GM21737 (cell line): ENCODE data around the gene NHEJ1.
A peak's percentile ranks its signal among the peaks of the same experiment; 100 is the strongest.

Source experiments
- ATAC-seq: cut with Tn5 transposase; IDR thresholded peaks from one replicate; pipeline ENCODE4 v1.9.1; 2021; ENCODE audit warnings: mild to moderate bottlenecking, moderate library complexity; ENCODE audit not compliant: unreplicated experiment

Gene NHEJ1

DNA sequence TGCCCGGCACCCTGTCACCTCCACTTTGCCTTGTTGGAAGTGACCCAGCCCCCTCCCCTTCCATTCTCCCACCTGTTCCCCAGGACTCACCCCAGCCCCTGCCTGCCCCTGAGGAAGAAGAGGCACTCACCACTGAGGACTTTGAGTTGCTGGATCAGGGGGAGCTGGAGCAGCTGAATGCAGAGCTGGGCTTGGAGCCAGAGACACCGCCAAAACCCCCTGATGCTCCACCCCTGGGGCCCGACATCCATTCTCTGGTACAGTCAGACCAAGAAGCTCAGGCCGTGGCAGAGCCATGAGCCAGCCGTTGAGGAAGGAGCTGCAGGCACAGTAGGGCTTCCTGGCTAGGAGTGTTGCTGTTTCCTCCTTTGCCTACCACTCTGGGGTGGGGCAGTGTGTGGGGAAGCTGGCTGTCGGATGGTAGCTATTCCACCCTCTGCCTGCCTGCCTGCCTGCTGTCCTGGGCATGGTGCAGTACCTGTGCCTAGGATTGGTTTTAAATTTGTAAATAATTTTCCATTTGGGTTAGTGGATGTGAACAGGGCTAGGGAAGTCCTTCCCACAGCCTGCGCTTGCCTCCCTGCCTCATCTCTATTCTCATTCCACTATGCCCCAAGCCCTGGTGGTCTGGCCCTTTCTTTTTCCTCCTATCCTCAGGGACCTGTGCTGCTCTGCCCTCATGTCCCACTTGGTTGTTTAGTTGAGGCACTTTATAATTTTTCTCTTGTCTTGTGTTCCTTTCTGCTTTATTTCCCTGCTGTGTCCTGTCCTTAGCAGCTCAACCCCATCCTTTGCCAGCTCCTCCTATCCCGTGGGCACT lies 21.9 kb upstream of the NHEJ1 start:
- no peak for ATAC-seq

DNA sequence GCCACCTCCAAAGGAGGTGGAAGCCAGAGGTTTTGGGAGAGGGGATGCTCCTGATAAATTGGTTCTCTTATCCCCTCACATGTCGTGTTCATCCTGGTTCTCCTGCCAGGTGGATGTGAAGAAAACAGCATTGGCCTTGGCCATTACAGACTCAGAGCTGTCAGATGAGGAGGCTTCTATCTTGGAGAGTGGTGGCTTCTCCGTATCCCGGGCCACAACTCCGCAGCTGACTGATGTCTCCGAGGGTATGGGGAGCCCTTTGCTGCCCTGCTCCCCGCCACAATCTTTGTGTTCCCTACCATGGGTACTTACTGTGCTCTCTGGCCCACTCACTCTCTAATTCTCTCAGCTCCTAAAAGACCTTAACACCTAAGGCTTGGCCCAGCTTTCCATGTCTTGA lies 20.9 kb upstream of the NHEJ1 start:
- no peak for ATAC-seq

DNA sequence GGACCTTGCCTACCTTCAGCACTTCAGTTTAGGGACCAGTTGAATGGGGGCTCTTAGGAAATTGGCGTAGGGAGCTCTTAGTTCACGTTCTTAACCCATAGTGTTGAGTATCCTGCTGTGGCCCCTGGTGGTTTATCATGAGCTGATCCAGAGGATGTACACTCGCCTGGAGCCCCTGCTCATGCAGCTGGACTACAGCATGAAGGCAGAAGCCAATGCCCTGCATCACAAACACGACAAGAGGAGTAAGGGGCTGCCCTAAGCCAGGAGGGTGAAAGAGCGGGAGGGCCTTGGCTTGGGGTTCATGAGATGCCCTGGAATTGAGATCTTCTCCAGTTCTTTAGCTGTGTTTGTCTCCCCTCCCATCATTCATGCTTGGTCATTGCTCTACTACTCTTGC lies 20.3 kb upstream of the NHEJ1 start:
- ATAC-seq, result no peak

- no peak for ATAC-seq
Measured at GRCh38 chr2:219179601-219180465, 19.2 kb upstream of the NHEJ1 start.

DNA sequence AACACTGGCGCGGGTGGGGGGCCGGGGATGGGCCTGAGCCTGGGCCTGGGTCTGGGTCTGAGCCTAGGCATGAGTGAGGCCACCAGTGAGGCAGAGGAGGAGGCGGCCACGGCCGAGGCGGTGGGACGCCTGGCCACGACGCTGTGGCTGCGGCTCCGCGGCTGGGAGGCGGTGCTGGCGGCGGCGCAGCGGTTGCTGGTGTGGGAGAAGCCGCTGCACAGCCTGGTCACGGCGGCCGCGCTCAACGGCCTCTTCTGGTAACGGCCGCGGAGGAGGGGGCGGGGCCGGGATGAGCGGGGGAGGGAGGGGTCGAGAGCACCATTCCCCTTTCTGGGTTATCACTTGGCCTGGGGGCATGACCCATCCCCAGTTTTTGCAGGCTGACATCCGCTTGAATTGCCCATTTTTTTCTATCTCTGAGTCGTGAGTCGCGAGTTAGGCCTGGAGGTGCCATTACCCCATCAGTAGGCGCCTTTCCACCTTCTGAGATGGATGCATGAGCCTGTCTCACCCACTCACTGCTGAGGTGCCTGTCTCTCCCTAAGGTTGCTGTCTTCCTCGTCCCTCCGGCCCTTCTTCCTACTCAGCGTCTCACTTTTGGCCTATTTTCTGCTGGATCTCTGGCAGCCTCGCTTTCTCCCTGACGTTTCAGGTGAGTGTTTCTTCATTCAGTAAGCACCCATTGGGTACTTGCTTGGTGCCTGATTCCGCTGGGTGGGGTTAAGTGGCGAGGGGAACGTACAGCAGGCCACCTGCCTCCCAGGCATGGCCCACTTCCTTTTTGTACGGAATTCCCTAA lies 18.0 kb upstream of the NHEJ1 start:
- ATAC-seq, result peak; percentile 13

DNA sequence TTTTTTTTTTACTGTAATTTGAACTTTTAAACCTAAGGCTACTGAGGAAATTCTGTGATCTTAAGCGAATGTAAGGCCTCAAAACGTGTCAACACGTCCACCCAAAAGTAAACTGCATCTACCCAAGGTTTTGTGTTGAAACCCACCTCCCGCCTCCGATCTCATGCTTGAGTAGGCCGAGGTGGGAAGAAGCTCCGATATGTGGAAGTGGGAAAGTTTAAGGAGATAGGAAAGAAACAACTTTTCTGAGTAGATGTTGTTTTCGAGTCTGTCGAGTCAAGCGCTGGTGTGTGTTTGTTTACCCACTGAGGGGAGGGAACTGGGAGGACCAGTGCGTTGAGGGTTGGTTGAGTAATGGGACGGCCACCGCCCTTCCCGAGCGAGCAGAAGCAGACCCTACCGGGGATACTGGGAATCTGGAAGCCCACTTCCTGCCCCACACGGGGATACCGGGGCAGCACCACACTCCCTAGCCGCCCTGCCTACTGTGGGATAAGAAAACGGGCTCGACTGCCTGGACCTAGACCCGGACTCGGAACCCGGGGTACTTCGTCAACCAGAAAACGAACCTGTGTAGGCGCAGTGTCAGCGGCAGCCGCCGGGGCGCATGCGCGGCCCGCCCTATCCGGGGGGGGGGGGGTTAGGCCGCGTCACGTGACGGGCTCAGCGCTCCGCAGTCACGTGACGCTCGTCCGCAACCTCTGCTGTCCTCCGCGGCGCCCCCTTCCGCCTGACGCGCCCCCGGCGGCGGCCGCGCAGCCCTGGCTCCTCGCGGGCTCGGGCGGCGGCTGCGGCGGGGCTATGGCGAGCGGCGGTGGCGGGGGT lies 17.1 kb upstream of the NHEJ1 start, which contains the start of gene RETREG2:
Gene RETREG2 (plus strand): TSS at position 724 of the 825 bp plus-strand sequence. CDS start 78 bp downstream, at position 802.
- peak; percentile 39 for ATAC-seq

GRCh38 chr2:219176818-219177551 lies 16.4 kb upstream of the NHEJ1 start, which contains the start of gene CNPPD1:
TSS of gene CNPPD1 (minus strand) at chr2:219176925. CDS start at chr2:219176828, 97 bp downstream.
- ATAC-seq, result peak; percentile 61

GRCh38 chr2:219175928-219176817 lies 15.6 kb upstream of the NHEJ1 start:
- ATAC-seq, result peak; percentile 26

DNA sequence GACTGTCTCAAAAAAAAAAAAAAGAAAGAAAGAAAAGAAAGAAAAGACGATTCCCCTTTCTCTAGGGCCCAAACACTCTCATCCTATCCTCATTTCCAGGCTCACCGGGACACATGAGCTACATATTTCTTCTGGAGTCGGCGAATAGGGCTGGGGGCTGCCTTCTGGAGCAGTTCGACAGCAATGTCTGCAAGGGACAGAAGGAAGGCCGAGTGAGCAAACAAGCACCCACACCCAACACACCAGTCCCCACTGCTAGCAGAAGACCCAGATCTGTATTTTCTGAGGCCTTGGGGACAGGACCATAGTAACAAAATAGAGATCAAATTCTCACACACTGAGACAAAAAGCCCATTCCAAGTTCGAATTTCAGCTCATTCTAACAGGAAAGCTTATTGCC lies 14.9 kb upstream of the NHEJ1 start:
- no peak for ATAC-seq

DNA sequence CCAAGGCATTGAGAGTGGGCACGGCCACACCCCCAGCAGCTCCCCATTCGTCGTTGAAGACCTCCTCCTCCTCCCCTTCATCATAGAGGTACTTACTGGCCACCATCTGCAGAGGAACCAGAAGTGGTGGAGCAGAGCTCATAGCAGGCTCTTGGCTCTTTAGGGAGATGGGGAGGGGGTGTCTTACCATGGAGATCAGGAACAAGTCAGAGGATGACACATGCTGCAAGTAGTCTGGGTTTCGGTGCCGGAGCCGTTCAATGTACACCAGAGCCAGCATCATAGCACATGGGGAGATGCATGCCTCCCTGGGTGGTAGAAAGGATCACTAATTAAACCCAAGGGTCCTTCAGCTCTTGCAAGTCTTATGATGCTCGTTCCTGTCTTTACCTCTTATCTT lies 14.2 kb upstream of the NHEJ1 start:
- no peak for ATAC-seq

- no peak for ATAC-seq
Measured at GRCh38 chr2:219174146-219174545, 13.5 kb upstream of the NHEJ1 start.

- ATAC-seq, result no peak
Measured at GRCh38 chr2:219173176-219173575, 12.6 kb upstream of the NHEJ1 start.

DNA sequence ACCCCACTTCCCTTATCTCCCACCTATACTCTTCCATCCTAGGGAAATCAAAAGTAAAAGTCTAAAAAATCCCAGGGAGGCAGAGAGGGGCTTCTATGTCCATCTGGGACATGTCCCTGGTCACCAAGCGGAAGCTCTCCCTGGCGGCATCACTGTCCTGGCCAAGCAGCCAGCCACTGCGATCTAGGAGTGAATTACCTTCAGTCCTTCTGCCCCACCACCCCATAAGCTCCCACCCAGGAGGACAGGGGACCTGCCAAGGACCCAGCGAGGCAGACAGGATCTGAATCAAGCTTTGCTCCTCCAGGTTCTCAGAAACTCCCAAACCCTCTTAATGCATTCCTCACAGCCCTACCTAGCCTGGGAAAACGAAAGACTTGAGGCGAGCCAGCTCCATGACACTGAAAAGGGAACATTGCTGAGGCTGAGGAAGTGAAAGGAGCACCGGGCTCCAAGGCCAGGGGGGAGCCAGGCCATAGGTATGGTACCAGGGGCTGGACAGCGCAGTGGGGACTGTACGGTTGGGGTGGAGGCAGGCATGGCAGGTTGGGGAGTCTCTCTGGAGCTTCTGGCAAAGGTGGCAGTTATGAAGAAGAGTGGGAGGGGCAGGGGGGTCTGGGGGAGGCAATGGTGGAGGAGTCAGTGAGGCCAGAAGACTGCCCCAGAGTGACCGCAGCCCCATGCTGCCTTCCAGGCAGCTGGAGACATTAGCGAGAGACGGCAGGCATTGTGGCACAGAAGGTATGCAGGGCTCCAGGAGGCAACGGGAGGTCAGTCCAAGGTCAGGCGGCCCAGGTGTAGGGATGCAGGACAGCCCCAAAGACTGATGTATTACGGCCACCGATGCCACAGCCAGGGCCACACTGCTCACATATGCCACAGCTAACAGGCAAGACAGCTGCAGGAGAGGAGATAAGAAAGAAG lies 11.9 kb upstream of the NHEJ1 start:
- no peak for ATAC-seq

DNA sequence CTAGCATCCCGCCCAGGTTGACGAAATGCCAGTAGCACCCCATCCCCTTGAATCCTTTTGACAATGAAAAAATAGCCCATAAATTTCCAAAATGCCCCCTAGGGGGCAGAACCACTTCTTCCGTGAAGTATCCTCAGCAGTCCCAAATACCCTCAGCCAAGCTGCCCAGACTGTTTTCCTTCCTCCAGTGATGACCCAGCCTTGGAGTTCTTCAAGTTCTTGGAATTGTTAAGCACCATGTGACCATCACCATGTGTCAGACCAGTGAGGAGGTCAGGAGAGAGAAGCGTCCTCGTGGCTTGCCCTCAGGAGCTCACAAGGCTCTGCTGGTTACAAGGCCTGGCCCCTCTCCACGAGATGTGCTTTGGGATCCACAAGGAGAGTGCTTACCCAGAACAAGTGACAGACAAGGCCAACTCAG lies 10.6 kb upstream of the NHEJ1 start:
- no peak for ATAC-seq

DNA sequence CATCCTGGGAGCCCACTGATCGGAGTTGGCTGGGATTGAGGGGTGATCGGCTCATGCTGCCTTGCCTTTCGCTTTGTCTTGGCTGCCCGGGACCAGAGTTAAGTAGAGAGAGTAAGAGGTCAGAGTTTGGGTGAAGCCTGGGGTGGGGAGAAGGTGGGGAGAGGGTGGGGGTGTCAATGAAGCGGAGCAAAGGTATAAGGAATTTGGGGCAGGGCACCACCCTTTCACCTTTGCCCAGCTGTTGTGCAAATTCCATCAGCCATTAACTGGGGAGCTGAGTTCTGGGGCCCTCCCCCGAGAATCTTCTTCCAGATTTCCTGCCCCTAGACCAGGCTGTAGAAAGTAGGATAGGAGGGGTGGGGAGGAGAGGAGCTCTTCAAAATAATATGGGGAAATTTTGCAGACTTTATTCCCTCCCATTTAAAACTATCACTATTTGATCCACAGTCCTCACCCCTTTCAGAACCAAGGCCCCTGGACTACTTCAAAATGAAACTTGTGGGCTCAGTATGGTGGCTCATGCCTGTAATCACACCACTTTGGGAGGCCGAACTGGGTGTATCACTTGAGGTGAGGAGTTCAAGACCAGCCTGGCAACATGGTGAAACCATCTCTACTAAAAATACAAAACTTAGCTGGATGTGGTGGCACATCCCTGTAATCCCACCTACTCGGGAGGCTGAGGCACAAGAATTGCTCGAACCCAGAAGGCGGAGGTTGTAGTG lies 9.5 kb upstream of the NHEJ1 start, which contains the start of gene SLC23A3:
Gene SLC23A3 (minus strand): TSS at position 100 of the 725 bp plus-strand sequence. CDS start 45 bp downstream, at position 55.
- no peak for ATAC-seq

- ATAC-seq, result no peak
Measured at GRCh38 chr2:219168932-219169331, 8.3 kb upstream of the NHEJ1 start.
